Fibroblast of mammary gland (primary cell): Measurements from ENCODE around the gene LIN28A.
"Not testable (repeated sequence)": the region's sequence is repeated elsewhere in the genome, so short reads cannot be mapped to it uniquely, and the experiment has no call there.

Experiments
- DNase-seq: peaks from one replicate; pipeline ENCODE4 v3.0.0-alpha.2; 2010; ENCODE audit warnings: low read depth
- H3K4me3 ChIP-seq: 2 replicates; pipeline ENCODE4 v1.5.1; 2011; ENCODE audit warnings: low read depth, mild to moderate bottlenecking, low read length, moderate library complexity; ENCODE audit not compliant: control insufficient read depth
- CTCF ChIP-seq: conservative IDR thresholded peaks from 2 replicates; pipeline ENCODE4 v1.5.1; 2011; ENCODE audit warnings: low read depth, low read length, inconsistent platforms; ENCODE audit not compliant: control insufficient read depth, insufficient read depth

LIN28A gene

GRCh38 chr1:26368006-26368405 is 42.6 kb upstream of the LIN28A start:
- no peak for DNase-seq
- H3K4me3 ChIP-seq, result no peak overlapping the region
- TF ChIP-seq CTCF, result no peak

GRCh38 chr1:26368486-26368885 is 42.1 kb upstream of the LIN28A start:
- DNase-seq, result no peak
- no peak overlapping the region for H3K4me3 ChIP-seq
- no peak for TF ChIP-seq CTCF

GRCh38 chr1:26370591-26371382 is 39.8 kb upstream of the LIN28A start:
- no peak overlapping the region for H3K4me3 ChIP-seq
- TF ChIP-seq CTCF, result no peak
- DNase-seq, result no peak

GRCh38 chr1:26372039-26372438 is 38.6 kb upstream of the LIN28A start:
- DNase-seq, result peak; percentile 48
- TF ChIP-seq CTCF, result no peak
- no peak overlapping the region for H3K4me3 ChIP-seq

- H3K4me3 ChIP-seq, DNase-seq: not testable (repeated sequence)
These were observed 38.0 kb upstream of the LIN28A start, which contains the start of gene ZNF683 for GRCh38 chr1:26372611-26373010. TSS of gene ZNF683 (minus strand) at chr1:26372750. CDS start at chr1:26368571, 4,179 bp downstream.

- DNase-seq, result no peak
- H3K4me3 ChIP-seq, result no peak overlapping the region
- TF ChIP-seq CTCF, result no peak
These were observed 37.3 kb upstream of the LIN28A start for GRCh38 chr1:26373281-26373680.

- TF ChIP-seq CTCF, result no peak
- H3K4me3 ChIP-seq, result no peak overlapping the region
- DNase-seq, result peak; percentile 20
These were observed 36.8 kb upstream of the LIN28A start for GRCh38 chr1:26373789-26374188.

- peak; percentile 18 for DNase-seq
- H3K4me3 ChIP-seq, result not testable (repeated sequence)
These were observed 36.3 kb upstream of the LIN28A start for GRCh38 chr1:26374361-26374760.
